H54 (cell line): Measurements from ENCODE around the gene GRID1.

Experiments used
- DNase-seq: peaks from one replicate; pipeline ENCODE4 v3.0.0; 2011; ENCODE audit warnings: low spot score, mixed read lengths; ENCODE audit not compliant: insufficient read length
- FAIRE-seq: peaks from 3 replicates; lab custom pipeline; 2011; peaks lifted over from hg19 to GRCh38; lab: Jason Lieb, UNC
- POLR2A ChIP-seq: IDR thresholded peaks from 2 replicates; pipeline ENCODE4 v1.6.1; 2011; ENCODE audit warnings: low read depth, mild to moderate bottlenecking, low read length

GRID1 gene

DNA sequence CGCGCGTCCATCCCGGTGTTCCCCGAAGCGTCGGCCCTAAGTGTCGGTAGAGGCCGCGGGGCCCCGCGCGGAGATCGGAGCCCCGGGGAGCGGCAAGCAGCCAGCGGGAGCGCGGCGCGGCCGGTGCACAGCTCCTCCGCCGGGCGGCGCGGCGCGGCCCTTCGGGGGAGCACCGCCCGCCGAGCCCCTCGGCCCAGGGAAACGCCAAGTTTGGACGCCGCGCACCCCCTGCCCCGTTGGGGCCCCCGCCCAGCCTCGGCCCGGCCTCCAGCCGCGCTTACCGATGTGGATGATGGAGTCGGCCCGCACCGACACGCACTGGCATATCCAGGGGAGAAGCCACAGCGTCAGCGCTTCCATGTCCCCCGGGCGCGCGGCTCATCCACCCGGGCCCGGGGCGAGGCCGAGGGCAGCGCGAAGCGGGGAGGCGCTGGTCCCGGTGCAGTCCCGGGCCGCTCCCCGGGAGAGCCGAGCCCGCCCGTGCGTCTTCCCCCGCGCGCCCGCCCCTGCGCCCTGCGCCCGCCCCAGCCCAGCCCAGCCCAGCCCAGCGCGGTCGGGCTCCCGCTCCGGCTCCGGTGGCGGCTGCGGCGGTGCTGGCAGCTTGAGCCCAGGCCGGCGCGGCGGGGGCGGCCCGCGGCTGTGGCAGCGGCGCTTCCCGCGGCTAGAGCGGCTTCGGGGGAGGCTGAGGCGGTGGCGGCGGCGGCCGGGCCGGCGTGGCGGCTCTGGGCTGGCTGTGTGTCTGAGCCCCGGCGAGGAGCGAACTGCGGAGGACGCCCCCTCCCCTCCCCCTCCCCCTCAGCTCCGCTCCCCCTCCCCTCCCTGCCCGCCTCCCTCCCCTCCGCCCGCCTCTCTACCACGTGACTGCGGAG is at the start of gene GRID1:
TSS of gene GRID1 (minus strand) at position 763 of the 869 bp plus-strand sequence.
- FAIRE-seq: no peak
- DNase-seq: no peak
- TF ChIP-seq POLR2A: no peak

DNA sequence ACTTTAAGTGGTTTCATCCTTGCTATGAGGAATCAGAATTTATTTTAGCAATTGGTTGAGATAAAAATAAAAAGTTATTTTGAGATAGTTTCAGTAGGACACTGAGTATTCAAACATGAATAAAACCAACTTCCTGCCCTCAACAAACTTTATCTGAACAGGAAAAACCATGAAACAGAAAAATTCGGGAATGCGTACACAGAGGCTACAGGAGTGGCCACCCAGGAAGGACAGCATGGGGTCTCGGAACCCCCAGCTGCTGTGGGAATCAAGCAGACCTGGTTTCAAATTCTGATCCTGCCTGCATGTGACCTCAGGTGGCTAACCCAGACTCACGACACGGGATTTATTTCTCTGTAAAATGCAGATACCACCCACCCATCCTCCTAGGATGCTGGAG is 49.0 kb upstream of the GRID1 start:
- DNase-seq: no peak
- TF ChIP-seq POLR2A: no peak
- no peak for FAIRE-seq

DNA sequence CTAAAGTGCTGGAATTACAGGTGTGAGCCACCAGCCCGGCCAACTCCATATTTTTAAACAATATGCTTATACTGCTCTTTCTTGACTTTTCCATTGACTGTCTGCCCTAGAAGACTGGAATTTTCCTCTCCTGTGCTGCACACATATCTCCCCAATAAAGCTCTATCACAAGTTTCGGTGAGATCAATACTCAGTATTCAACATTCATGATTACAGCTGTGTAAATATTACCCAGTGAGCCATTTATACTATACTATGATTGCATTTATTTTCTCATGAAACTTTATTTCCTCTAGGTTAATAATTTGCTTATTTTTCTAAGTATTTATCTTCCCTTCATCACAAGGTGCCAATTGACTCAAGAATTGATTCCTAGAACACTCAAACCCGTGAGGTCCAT is 48.5 kb upstream of the GRID1 start:
- no peak for FAIRE-seq

DNA sequence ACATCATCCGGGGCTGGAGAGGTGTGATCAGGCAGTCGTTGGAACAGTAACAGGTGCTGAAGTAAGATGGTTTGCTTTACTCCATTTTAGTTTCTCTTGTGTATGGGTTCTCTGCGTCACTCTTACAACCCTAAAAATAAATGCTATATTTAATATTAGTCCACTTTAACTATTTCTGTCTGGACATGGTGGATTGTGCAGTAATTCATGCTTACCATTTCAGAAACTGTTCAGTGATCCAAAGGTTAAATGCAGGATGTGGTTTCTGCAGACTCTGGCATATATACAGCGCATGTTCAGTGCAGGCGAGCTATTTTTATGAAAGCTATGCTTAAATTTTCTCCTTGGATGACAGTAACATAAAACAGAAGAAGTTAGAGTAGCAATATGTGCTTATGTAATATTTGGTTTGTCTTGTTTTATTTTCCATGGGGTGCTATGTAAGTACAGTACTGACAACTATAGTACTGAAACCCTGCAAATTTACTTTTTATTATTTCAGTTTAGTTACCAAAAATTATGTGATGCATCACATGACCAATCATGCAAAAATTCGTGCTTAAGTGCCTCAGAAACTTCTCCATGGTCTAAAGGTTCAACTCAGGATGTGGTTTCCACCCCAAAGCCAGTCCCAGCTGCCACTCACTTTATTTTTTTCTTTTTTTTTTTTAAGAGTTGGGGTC is 46.6 kb upstream of the GRID1 start:
- no peak for FAIRE-seq
- DNase-seq: no peak
- no peak for TF ChIP-seq POLR2A

More for the DNA sequence above, 48.5 kb upstream of the GRID1 start:
- no peak for TF ChIP-seq POLR2A
- no peak for DNase-seq

DNA sequence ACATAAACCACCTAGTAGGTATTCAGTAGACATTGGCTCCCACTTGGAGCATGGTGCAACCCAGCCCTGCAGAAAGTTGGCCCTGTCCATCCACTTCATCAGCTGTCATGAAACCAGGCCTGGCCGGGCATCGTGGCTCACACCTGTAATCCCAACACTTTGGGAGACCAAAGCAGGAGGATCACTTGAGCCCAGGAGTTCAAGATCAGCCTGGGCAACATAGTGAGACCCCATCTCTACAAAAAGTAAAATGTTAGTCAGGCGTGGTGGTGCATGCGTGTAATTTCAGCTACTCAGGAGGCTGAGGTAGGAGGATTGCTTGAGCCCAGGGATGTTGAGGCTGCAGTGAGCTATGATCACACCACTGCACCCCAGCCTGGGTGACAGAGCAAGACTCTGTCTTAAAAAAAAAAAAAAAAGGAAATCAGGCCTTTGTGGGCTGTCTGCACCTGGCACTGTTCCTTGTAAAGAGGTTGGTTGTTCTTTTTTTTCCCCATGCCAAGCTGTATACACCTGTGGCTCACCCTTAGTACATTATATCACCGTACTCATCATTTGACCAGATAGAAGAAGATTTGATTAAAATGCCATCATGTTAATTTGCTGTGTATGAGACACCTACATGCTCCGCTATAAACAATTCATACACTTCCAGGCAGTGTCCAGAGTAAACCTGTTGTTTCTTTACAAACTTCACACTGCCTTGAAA is 45.4 kb upstream of the GRID1 start:
- TF ChIP-seq POLR2A: no peak
- FAIRE-seq: no peak
- DNase-seq: no peak

DNA sequence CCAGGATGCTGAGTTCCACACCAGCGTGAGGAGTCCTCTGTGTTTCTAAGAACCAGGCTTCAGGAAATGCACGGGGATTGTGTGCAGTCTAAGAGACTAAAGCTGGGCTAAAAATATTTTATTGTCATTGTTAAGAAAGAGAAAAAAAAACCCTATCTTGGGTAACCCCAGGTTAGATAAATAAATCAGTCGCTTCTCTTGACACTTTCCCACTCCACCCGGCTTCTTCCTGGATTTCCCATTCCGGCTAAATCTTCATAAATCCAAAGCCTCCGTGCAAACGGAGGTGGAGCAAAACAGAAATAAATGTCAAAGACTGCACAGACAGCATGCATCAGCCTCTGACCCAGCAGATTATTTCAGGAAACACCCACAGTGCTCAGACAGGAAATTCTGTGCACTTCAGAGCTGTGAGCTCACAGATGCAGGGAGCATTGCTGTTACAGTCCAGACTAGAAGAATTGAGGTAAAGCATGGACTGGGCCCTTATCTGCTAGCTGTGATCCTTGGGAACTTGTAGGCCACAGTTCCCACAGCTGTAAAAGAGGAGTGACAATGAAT is 44.8 kb upstream of the GRID1 start:
- DNase-seq (no peak), FAIRE-seq (peak; percentile 89)
- no peak for TF ChIP-seq POLR2A

DNA sequence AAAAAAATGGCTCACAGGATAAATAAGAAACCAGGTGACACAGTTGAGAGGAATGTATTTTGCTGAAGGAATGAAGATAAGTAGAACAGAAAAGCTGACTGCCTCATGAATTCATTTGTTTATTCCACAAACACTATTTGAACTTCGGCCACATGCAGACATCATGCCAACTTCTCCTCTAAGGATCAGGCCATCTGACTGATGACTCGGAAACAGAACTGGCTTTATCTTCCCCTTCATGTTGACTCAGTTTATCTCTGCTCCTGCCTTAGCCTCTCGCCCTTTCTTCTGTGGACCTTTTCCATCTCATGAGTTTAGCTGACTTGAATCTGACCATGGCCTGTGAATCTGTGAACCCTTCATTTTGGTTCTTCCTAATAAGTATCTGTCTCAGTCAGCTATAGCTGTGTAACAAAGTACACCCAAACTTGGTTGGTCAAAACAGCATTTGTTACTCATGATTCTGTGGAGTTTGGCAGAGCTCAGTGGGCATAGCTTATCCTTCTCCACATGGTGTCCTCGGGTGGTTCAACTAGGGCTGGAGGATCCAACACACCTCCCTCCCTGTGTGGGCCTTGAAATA is 44.0 kb upstream of the GRID1 start:
- DNase-seq (no peak), FAIRE-seq (no peak)
- no peak for TF ChIP-seq POLR2A

DNA sequence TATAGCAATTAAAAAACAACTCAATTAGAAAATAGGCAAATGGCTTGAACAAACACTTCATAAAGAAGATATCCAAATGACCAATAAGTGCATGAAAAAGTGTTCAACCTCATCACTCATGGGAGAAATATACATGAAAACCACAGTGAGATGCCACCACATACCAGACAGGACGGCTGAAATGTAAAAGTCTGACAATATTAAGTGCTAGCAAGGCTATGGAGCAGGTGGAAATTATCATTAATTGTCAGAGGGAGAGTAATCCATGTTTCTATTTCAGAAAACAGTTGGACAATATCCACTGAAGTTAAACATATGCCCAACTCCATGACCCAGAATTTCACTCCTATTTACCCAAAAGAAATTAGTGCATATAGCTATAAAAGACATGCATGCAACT is 42.6 kb upstream of the GRID1 start:
- DNase-seq: no peak
- FAIRE-seq: no peak

DNA sequence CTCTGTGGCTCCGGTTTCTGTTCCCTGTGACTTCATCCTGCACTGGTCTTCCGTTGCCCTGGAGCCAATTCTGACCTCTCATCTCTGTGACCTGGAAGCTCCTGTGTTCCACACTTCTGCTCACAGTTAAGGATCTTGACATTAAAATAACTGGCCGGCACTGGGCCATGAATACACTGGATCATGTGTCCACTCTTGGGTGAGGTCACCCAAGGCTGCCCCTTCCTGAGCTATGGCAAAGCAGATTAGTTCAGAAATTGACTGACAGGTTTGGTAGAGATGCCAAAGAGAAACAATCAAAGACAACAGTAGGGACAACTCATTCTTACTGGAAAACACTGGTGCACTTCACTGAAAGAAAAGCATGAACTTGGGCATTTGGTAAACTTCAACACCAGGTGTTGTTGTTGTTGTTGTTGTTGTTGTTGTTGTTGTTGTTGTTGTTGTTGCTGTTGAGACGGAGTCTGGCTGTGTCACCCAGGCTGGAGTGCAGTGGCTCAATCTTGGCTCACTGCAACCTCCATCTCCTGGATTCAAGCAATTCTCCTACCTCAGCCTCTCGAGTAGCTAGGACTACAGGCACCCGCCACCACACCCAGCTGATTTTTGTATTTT is 36.7 kb upstream of the GRID1 start:
- no peak for FAIRE-seq
- no peak for DNase-seq
- TF ChIP-seq POLR2A: no peak

More for the DNA sequence above, 42.6 kb upstream of the GRID1 start:
- no peak for TF ChIP-seq POLR2A

DNA sequence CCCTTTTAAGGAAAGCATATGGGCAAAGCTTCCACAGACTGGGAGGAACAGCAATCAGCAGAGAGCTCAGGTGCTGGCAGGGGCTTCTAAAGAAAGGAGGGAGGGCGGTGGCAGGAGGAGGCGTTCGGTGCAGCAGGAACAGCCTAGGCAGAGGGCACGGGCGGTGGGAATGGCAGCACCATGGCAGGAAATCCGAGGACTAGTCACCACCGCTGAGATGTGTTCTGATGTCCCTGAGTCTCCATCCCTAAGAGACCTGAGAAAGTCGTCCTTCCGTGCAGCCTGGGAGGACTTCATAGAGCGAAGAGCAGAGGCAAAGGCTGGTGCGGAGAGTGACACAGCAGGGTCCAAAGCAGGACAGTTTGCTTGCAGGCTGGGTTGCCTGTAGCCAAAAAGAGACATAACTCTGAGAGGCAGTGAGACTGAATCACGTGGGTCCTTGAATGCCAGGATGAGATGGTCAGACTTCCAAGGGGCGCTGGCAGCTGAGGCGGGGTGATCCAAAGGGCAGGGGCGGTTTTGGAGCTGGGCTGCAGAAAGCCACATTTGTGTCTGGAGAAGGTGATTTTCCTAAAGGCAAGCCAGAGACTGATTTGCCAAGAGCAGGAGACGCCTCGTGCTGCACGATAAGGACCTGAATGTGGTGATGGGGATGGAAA is 35.8 kb upstream of the GRID1 start:
- no peak for TF ChIP-seq POLR2A
- no peak for DNase-seq
- FAIRE-seq: no peak

DNA sequence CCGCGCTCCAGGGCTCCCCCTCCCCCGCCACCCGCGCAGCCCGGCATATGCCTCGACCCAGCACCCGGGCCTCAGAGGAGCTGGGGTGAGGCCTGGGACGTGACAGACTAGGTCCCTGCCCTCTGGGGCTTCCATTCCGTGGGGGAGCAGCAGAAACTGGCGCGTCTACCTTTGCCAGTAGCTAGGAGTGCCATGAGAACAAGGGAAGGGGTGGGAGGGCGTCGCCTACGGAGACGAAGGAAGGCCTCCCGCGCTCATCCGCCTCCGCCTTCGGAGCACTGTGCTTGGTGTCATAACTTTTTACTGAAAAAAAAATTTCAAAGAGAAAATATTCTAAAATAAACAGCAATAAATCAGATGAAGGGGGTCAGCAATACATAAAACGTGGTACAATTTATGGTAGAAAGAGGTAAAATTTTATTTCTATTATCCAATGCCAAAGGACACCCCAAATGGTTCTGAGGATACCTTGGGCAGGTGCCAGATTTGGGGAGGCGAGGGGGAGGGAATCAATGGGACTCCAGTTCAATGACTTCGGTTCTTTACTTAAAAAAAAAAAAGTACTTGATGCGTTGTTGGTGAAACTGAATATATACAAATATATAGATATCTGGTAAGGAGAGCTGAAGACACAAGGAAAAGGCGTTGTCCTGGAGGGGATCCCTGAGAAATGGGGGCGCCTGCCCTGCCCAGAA is 35.1 kb upstream of the GRID1 start:
- FAIRE-seq: no peak
- DNase-seq: no peak
- no peak for TF ChIP-seq POLR2A

DNA sequence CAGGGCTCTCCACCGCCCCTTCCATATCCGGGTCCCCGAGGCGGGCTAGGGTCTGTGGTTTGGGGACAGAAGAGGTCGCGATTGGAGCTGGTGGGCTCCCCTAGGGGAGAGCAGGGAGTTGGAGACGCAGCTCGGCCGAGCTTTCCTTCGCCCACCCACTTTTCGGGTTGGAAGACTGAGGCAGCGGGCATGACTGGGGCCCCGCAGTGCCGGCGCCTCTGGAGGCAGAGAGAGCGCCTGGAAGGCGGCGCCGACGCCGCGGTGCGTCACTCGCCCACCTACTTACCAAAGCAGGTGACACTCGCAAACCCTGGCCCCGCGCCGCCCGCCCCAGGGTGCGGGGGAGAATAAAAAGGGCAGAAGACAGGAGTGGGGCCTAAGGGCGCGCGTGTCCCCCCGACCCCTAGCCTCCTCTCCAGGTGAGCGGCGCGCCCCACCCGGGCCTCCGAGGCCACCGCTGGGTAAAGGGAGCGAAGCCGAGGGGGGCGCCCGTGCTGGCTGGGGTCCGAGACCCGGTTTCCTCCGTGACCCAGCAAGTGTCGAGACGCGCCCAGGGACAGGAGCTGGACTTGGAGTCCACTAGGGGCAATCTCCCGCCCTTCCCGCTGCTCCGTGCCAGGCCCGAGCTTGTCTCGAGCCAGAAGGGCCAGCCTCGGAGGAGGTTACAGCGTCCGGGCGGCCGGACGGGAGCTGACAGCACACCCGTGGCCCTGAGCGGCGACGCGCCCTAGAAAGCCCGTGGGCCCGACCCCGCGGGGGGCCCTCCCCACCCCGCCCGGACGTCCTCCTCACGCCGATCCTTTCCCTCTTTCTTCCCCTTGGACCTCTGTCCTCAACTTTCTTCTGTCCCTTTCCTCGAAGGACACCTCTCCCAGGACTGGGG is 34.4 kb upstream of the GRID1 start:
- DNase-seq: peak; percentile 47
- no peak for FAIRE-seq
- no peak; the same call in 1 of the 2 replicates for TF ChIP-seq POLR2A
